IPS-NIHi7 (cell line): ENCODE data around the gene TRIP13.
"Not testable (repeated sequence)": the region's sequence is repeated elsewhere in the genome, so short reads cannot be mapped to it uniquely, and the experiment has no call there.

Source experiments
- DNase-seq: peaks from one replicate; pipeline ENCODE4 v3.0.0; 2012; ENCODE audit warnings: mixed read lengths; ENCODE audit errors: extremely low spot score

The TRIP13 gene

GRCh38 chr5:918717-919116, 26.0 kb downstream of the TRIP13 start:
- DNase-seq, result not testable (repeated sequence)

- DNase-seq, result peak; percentile 37
These were observed 26.8 kb downstream of the TRIP13 start for GRCh38 chr5:919356-920000.

GRCh38 chr5:920321-920720, 27.6 kb downstream of the TRIP13 start:
- DNase-seq, result no peak

GRCh38 chr5:921456-922435, 29.1 kb downstream of the TRIP13 start:
- DNase-seq, result no peak

- no peak for DNase-seq
These were observed 30.0 kb downstream of the TRIP13 start for GRCh38 chr5:922436-923280.

GRCh38 chr5:923281-923873, 30.7 kb downstream of the TRIP13 start:
- peak; percentile 93 for DNase-seq

- peak; percentile 88 for DNase-seq
These were observed 33.9 kb downstream of the TRIP13 start for GRCh38 chr5:926417-927171.

- no peak for DNase-seq
These were observed 34.7 kb downstream of the TRIP13 start for GRCh38 chr5:927172-928015.

GRCh38 chr5:929182-929581, 36.5 kb downstream of the TRIP13 start:
- not testable (repeated sequence) for DNase-seq

- no peak for DNase-seq
These were observed 36.9 kb downstream of the TRIP13 start for GRCh38 chr5:929596-929995.

- DNase-seq, result no peak
These were observed 38.2 kb downstream of the TRIP13 start for GRCh38 chr5:930866-931265.

- no peak for DNase-seq
These were observed 39.0 kb downstream of the TRIP13 start for GRCh38 chr5:931570-932145.

- DNase-seq, result no peak
These were observed 39.5 kb downstream of the TRIP13 start for GRCh38 chr5:932151-932627.

GRCh38 chr5:932628-933250, 40.1 kb downstream of the TRIP13 start:
- DNase-seq, result no peak

- DNase-seq, result no peak
These were observed 40.7 kb downstream of the TRIP13 start for GRCh38 chr5:933251-933861.

GRCh38 chr5:933951-934350, 41.3 kb downstream of the TRIP13 start:
- not testable (repeated sequence) for DNase-seq

GRCh38 chr5:934381-934967, 41.8 kb downstream of the TRIP13 start:
- not testable (repeated sequence) for DNase-seq

- no peak for DNase-seq
These were observed 42.9 kb downstream of the TRIP13 start for GRCh38 chr5:935510-936084.
